H9 (cell line): ENCODE measurements around the gene PDE12. TPM values are rescaled to one million over a fixed set of nuclear protein-coding genes. Genes with fewer than 3 reads are reported as not detected.

ENCODE experiments used
- DNase-seq: peaks from one replicate; pipeline ENCODE4 v3.0.0-alpha.2; 2017
- H2AFZ ChIP-seq: one replicate; pipeline ENCODE4 v1.6.1; 2013; ENCODE audit warnings: mild to moderate bottlenecking, low read length, control low read depth, moderate library complexity
- H2AK5ac ChIP-seq: 2 replicates; pipeline ENCODE4 v1.6.1; 2013; ENCODE audit warnings: low read length, control low read depth, mixed read lengths; ENCODE audit not compliant: insufficient read length
- H2BK120ac ChIP-seq: one replicate; pipeline ENCODE4 v1.6.1; 2013; ENCODE audit warnings: low read depth, mild to moderate bottlenecking, low read length, control low read depth, inconsistent platforms; ENCODE audit not compliant: poor library complexity, severe bottlenecking
- H2BK12ac ChIP-seq: 2 replicates; pipeline ENCODE4 v1.6.1; 2013; ENCODE audit warnings: low read length, control low read depth, mixed read lengths, low read depth; ENCODE audit not compliant: insufficient read length
- H2BK15ac ChIP-seq: 2 replicates; pipeline ENCODE4 v1.6.1; 2013; ENCODE audit warnings: low read depth, low read length, control low read depth
- H2BK20ac ChIP-seq: one replicate; pipeline ENCODE4 v1.6.1; 2013; ENCODE audit warnings: low read depth, mild to moderate bottlenecking, low read length, control low read depth, inconsistent platforms; ENCODE audit not compliant: poor library complexity, severe bottlenecking
- H2BK5ac ChIP-seq: 2 replicates; pipeline ENCODE4 v1.6.1; 2013; ENCODE audit warnings: low read length, control low read depth, mixed read lengths; ENCODE audit not compliant: insufficient read length
- H3K14ac ChIP-seq: 2 replicates; pipeline ENCODE4 v1.6.1; 2013; ENCODE audit warnings: low read length, control low read depth; ENCODE audit not compliant: insufficient read depth
- H3K18ac ChIP-seq: 2 replicates; pipeline ENCODE4 v1.6.1; 2013; ENCODE audit warnings: low read depth, mild to moderate bottlenecking, mixed read lengths, low read length, control low read depth; ENCODE audit not compliant: insufficient read length
- H3K23ac ChIP-seq: 2 replicates; pipeline ENCODE4 v1.6.1; 2013; ENCODE audit warnings: low read length, control low read depth, mixed read lengths, low read depth; ENCODE audit not compliant: insufficient read length
- H3K23me2 ChIP-seq: 2 replicates; pipeline ENCODE4 v1.6.1; 2013; ENCODE audit warnings: low read depth, mild to moderate bottlenecking, mixed read lengths, low read length, control low read depth; ENCODE audit not compliant: insufficient read length, poor library complexity, severe bottlenecking
- H3K27ac ChIP-seq: 2 replicates; pipeline ENCODE4 v1.5.1; 2013; ENCODE audit warnings: low read length, control low read depth, mixed read lengths, low read depth; ENCODE audit not compliant: insufficient read length
- H3K27me3 ChIP-seq: 2 replicates; pipeline ENCODE4 v1.6.1; 2013; ENCODE audit warnings: low read length, control low read depth, inconsistent platforms; ENCODE audit not compliant: insufficient read depth
- H3K4ac ChIP-seq: 2 replicates; pipeline ENCODE4 v1.6.1; 2013; ENCODE audit warnings: low read depth, mild to moderate bottlenecking, control low read depth, inconsistent platforms, low read length, moderate library complexity
- H3K4me1 ChIP-seq: 2 replicates; pipeline ENCODE4 v1.6.1; 2013; ENCODE audit warnings: low read length, control low read depth, inconsistent platforms; ENCODE audit not compliant: insufficient read depth
- H3K4me2 ChIP-seq: 2 replicates; pipeline ENCODE4 v1.6.1; 2013; ENCODE audit warnings: low read length, control low read depth, mixed read lengths; ENCODE audit not compliant: insufficient read length, insufficient read depth
- H3K56ac ChIP-seq: 2 replicates; pipeline ENCODE4 v1.6.1; 2013; ENCODE audit warnings: low read depth, mild to moderate bottlenecking, mixed read lengths, low read length, control low read depth; ENCODE audit not compliant: insufficient read length
- H3K79me1 ChIP-seq: 2 replicates; pipeline ENCODE4 v1.6.1; 2013; ENCODE audit warnings: low read depth, mild to moderate bottlenecking, moderate library complexity, low read length, control low read depth, inconsistent platforms; ENCODE audit not compliant: insufficient read depth, poor library complexity, severe bottlenecking
- H3K79me2 ChIP-seq: 2 replicates; pipeline ENCODE4 v1.6.1; 2013; ENCODE audit warnings: low read length, control low read depth, inconsistent platforms; ENCODE audit not compliant: insufficient read depth
- H3K9ac ChIP-seq: 2 replicates; pipeline ENCODE4 v1.6.1; 2013; ENCODE audit warnings: low read length, control low read depth, mixed read lengths; ENCODE audit not compliant: insufficient read length; ENCODE audit errors: extremely low read depth
- H3K9me3 ChIP-seq: one replicate; pipeline ENCODE4 v1.6.1; 2013; ENCODE audit warnings: low read depth, low read length, inconsistent platforms; ENCODE audit not compliant: control insufficient read depth
- H3T11ph ChIP-seq: one replicate; pipeline ENCODE4 v1.6.1; 2013; ENCODE audit warnings: mild to moderate bottlenecking, low read length, control low read depth, inconsistent platforms
- H4K20me1 ChIP-seq: one replicate; pipeline ENCODE4 v1.6.1; 2013; ENCODE audit not compliant: control insufficient read depth, insufficient read length, insufficient read depth
- H4K5ac ChIP-seq: 2 replicates; pipeline ENCODE4 v1.6.1; 2013; ENCODE audit warnings: low read depth, mild to moderate bottlenecking, mixed read lengths, low read length, control low read depth; ENCODE audit not compliant: insufficient read length
- H4K8ac ChIP-seq: replicated peaks from 2 replicates; pipeline ENCODE4 v1.6.1; 2013; ENCODE audit warnings: low read length, control low read depth, mixed read lengths, low read depth; ENCODE audit not compliant: insufficient read length
- H4K91ac ChIP-seq: 2 replicates; pipeline ENCODE4 v1.6.1; 2013; ENCODE audit warnings: low read depth, mild to moderate bottlenecking, moderate library complexity, mixed read lengths, low read length, control low read depth; ENCODE audit not compliant: insufficient read length
- H3K27ac Mint-ChIP-seq, 3 experiments: 2 replicates in 2 of 3; 3 replicates in 1 of 3; pipeline ENCODE4 v1.8.0; 2020 to 2021; ENCODE audit warnings: mixed read lengths in 3 of 3, mild to moderate bottlenecking in 1 of 3, moderate library complexity in 1 of 3
- H3K27me3 Mint-ChIP-seq: 2 replicates; pipeline ENCODE4 v1.8.0; 2021; ENCODE audit warnings: low read depth, mild to moderate bottlenecking, moderate library complexity, mixed read lengths
- H3K36me3 Mint-ChIP-seq, 3 experiments: 2 replicates in 2 of 3; 3 replicates in 1 of 3; pipeline ENCODE4 v1.8.0; 2020 to 2021; ENCODE audit warnings: low read depth in 3 of 3, mixed read lengths in 3 of 3; ENCODE audit not compliant: insufficient read depth in 1 of 3
- H3K4me1 Mint-ChIP-seq, 2 experiments: 2 replicates each; pipeline ENCODE4 v1.8.0; 2020; ENCODE audit warnings: mixed read lengths in 2 of 2
- H3K4me3 Mint-ChIP-seq, 2 experiments: 2 replicates in 1 of 2; 3 replicates in 1 of 2; pipeline ENCODE4 v1.8.0; 2020 to 2021; ENCODE audit warnings: mild to moderate bottlenecking in 2 of 2, mixed read lengths in 2 of 2, moderate library complexity in 1 of 2
- H3K9me3 Mint-ChIP-seq, 2 experiments: 2 replicates in 1 of 2; 3 replicates in 1 of 2; pipeline ENCODE4 v1.8.0; 2020; ENCODE audit warnings: mild to moderate bottlenecking in 2 of 2, mixed read lengths in 2 of 2, moderate library complexity in 1 of 2
- WGBS: extraction: QIAGEN DNeasy Blood & Tissue Kit; methylation state at CpG from one replicate; pipeline ENCODE4 v1.1.7; 2013; ENCODE audit warnings: missing lambda C conversion rate, low lambda C conversion rate, mixed read lengths; ENCODE audit not compliant: insufficient read length; ENCODE audit errors: extremely low coverage; 5-methylcytosine and 5-hydroxymethylcytosine counted together
- total RNA-seq: library from RNA; stranded (reverse); gene quantifications from 2 replicates; pipeline ENCODE4 v1.2.1, GENCODE V29; 2021
- TF ChIP-seq, protein P1 (sequence below): fragments of 200-600 bp; sonication (generic); conservative IDR thresholded peaks from 3 replicates; pipeline ENCODE4 v1.8.0; 2021; ENCODE audit warnings: antibody characterized with exemption, mild to moderate bottlenecking

The PDE12 gene
- total RNA-seq, 1 experiment from 2014 or later: 18.9 TPM

DNA sequence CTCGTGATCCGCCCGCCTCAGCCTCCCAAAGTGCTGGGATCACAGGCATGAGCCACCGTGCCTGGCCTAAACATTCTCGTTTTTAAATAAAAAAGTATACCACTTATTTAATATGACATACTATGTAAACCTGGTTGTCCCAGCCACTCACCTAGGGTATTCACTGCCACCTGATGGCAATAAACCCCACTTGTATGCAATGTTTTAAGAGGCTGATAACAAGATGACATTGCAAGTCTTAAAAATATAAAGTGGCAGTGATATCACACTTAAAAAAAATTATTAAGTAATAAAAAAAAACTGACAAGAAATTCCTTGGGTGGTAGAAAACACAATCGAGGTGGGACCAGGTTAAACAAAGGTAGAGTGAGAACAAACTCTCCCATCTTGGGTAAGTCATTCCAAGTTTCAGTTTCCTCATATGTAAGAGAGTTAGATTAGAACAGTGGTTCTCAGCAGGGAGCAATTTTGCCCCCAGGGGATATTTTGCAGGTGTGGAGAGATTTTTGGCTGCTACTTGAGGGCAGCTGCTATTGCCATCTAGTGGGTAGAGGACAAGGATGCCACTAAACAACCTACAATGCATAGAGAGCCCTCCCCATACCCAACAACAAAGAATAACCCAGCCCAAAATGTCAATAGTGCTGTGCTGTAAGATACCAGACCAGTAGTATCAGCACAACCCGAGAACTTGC, 26.5 kb downstream of the PDE12 start:
- H3K27ac Mint-ChIP-seq: no peak overlapping the region; a peak in 1 of 7 replicates
- Histone ChIP-seq H4K20me1 (no peaks in the 10 kb centered on the region), H2BK5ac (no peak overlapping the region)

More for the DNA sequence above, 26.5 kb downstream of the PDE12 start:
- Histone ChIP-seq H2BK15ac (no peak overlapping the region), H3K9ac (no peak overlapping the region), H2BK120ac (no peak overlapping the region), H2AK5ac (no peak overlapping the region), H3K27me3 (no peaks in the 10 kb centered on the region), H3K9me3 (no peaks in the 10 kb centered on the region), H3K23ac (no peak overlapping the region), H3K14ac (no peak overlapping the region), H2BK20ac (no peak overlapping the region), H2BK12ac (no peak overlapping the region), H3T11ph (no peak overlapping the region), H3K4me1 (no peaks in the 10 kb centered on the region), H2AFZ (no peak overlapping the region), H3K79me2 (peaks cover 6% of the 10 kb centered on the region; the same call in 1 of the 2 replicates), H3K79me1 (peaks cover 8% of the 10 kb centered on the region), H3K56ac (no peak overlapping the region), H3K4me2 (no peak overlapping the region), H3K4ac (no peak overlapping the region), H3K23me2 (no peaks in the 10 kb centered on the region), H3K18ac (no peak overlapping the region), H4K8ac (no peak overlapping the region), H4K91ac (no peak overlapping the region), H3K27ac (no peak overlapping the region), H4K5ac (no peak overlapping the region)
- peak; percentile 48 for DNase-seq
- no peak overlapping the region for H3K4me3 Mint-ChIP-seq
- H3K36me3 Mint-ChIP-seq: peaks cover 15 to 43% (median 33%) of the 10 kb centered on the region in 3 experiments
- H3K27me3 Mint-ChIP-seq: no peaks in the 10 kb centered on the region
- TF ChIP-seq, protein P1, sequence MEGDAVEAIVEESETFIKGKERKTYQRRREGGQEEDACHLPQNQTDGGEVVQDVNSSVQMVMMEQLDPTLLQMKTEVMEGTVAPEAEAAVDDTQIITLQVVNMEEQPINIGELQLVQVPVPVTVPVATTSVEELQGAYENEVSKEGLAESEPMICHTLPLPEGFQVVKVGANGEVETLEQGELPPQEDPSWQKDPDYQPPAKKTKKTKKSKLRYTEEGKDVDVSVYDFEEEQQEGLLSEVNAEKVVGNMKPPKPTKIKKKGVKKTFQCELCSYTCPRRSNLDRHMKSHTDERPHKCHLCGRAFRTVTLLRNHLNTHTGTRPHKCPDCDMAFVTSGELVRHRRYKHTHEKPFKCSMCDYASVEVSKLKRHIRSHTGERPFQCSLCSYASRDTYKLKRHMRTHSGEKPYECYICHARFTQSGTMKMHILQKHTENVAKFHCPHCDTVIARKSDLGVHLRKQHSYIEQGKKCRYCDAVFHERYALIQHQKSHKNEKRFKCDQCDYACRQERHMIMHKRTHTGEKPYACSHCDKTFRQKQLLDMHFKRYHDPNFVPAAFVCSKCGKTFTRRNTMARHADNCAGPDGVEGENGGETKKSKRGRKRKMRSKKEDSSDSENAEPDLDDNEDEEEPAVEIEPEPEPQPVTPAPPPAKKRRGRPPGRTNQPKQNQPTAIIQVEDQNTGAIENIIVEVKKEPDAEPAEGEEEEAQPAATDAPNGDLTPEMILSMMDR: peak; percentile 47; the same call in 2 of the 3 replicates
- H3K4me1 Mint-ChIP-seq: peaks cover 0 to 7% of the 10 kb centered on the region in 2 experiments; a peak in 1 of 4 replicates
- H3K9me3 Mint-ChIP-seq: no peaks in the 10 kb centered on the region
- no CpG with 5 or more reads among the region's 7 CpGs for WGBS
